ENCODE results near the gene GOSR2. TPM values are rescaled to one million over a fixed set of nuclear protein-coding genes. Genes with fewer than 3 reads are reported as not detected.
"Not testable (repeated sequence)": the region's sequence is repeated elsewhere in the genome, so short reads cannot be mapped to it uniquely, and the experiment has no call there.

Gene GOSR2
- total RNA-seq, 1 experiment from 2014 or later: 32.2 TPM

DNA sequence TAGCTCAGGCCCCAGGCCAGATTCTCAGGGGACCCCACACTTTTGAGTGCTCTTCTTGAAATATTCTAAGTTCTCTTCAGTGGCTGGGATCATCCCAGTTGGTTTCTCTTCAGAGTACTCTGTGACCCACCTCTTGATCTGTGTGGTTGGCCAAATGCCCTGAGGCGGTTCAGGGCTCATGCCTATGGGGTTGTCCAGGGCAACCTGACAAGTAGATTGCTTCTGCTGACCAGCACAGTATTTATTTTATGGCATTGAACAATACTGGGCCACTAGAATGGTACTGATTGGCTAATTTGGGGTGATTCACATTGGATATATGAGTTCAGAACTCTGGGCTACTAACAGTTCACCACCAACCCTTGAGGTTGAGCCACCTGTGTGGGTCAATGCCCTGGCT, 7.4 kb upstream of the GOSR2 start:
- no peak for DNase-seq
- Histone ChIP-seq H3K27me3 (no peaks in the 10 kb centered on the region), H3K36me3 (no peaks in the 10 kb centered on the region), H3K4me3 (no peak overlapping the region), H3K9me3 (peaks cover 3% of the 10 kb centered on the region; the same call in 1 of the 2 replicates)

DNA sequence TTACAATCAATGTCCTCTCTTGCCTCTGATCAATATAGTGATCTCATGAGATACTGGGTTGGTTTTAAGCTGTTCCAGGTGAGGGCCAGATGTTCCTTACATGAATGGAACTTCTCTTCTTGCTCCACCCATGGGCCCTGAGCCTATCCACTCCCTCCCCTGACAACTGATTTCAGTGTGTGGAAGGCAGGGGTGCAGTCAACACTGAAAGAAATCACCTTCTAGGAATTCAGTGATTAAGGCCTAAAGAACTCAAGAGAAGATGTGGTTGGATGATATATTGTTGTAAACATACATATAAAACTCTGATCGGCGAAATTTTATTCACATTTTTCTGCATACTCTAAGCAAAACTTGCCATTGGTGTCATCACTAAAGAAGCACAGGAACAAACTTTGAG, 6.7 kb upstream of the GOSR2 start:
- no peaks in the 10 kb centered on the region for H3K36me3 ChIP-seq
- H3K9me3 ChIP-seq: peaks cover 3% of the 10 kb centered on the region; the same call in 1 of the 2 replicates
- no peaks in the 10 kb centered on the region for H3K27me3 ChIP-seq
- H3K4me3 ChIP-seq: no peak overlapping the region
- DNase-seq: no peak

DNA sequence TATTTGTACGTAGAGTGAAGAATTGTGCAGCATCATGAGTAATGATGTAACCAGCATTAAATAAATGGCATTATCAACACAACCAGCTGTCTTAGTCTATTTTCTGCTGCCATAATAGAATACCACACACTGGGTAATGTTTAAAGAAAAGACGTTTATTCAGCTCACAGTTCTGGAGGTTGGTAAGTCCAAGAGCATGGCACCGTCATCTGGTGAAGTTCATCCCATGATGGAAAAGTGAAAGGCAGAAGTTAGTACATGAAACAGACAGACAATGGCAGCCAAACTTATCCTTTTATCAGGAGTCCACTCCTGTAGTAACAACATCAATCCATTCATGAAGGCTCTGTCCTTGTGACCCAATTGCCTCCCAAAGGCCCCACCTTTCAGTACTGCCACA, 6.3 kb upstream of the GOSR2 start:
- no peak for DNase-seq
- Histone ChIP-seq H3K36me3 (no peaks in the 10 kb centered on the region), H3K9me3 (peaks cover 3% of the 10 kb centered on the region; the same call in 1 of the 2 replicates), H3K27me3 (no peaks in the 10 kb centered on the region), H3K4me3 (no peak overlapping the region)

- Histone ChIP-seq H3K27me3 (no peaks in the 10 kb centered on the region), H3K4me3 (no peak overlapping the region), H3K9me3 (peaks cover 6% of the 10 kb centered on the region; the same call in 1 of the 2 replicates), H3K36me3 (no peaks in the 10 kb centered on the region)
- no peak for DNase-seq
These were observed 5.9 kb upstream of the GOSR2 start for GRCh38 chr17:46917041-46917440.

DNA sequence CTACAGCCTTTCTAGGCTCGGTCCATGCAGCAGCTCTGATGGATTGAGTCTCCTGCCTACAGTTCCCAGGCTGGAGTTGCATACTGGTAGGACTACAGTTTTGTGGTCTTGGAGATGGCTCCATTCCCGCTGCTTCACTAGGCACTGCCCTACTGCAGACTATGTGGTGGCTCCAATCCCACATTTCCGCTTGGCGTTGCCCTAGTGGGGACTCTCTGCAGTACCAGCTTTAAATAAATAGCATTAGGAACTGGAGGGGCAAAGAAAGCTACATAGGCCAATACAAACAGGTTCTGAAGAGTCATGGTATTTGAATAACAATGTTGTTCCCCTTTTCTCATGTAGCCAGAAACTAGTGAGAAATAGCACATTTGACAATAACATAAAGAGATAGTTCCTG, 5.4 kb upstream of the GOSR2 start:
- no peak for DNase-seq
- no peaks in the 10 kb centered on the region for H3K27me3 ChIP-seq
- no peak overlapping the region for H3K4me3 ChIP-seq
- H3K9me3 ChIP-seq: peaks cover 6% of the 10 kb centered on the region; the same call in 1 of the 2 replicates
- H3K36me3 ChIP-seq: no peaks in the 10 kb centered on the region

DNA sequence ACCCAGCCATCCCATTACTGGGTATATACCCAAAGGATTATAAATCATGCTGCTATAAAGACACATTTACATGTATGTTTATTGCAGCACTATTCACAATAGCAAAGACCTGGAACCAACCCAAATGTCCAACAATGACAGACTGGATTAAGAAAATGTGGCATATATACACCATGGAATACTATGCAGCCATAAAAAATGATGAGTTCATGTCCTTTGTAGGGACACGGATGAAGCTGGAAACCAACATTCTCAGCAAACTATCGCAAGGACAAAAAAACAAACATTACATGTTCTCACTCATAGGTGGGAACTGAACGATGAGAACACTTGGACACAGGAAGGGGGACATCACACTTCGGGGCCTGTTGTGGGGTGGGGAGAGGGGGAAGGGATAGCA, 998 bp upstream of the GOSR2 start:
- H3K9me3 ChIP-seq, H3K27me3 ChIP-seq, DNase-seq: not testable (repeated sequence)
- Histone ChIP-seq H3K4me3 (peak overlapping the region; percentile 89), H3K36me3 (peaks cover 22% of the 10 kb centered on the region)

GRCh38 chr17:46922487-46922803, 515 bp upstream of the GOSR2 start:
- Histone ChIP-seq H3K27me3 (no peaks in the 10 kb centered on the region), H3K36me3 (peaks cover 22% of the 10 kb centered on the region), H3K9me3 (peaks cover 3% of the 10 kb centered on the region; the same call in 1 of the 2 replicates), H3K4me3 (peak overlapping the region; percentile 89)
- no peak for DNase-seq

- Histone ChIP-seq H3K36me3 (peaks cover 34% of the 10 kb centered on the region), H3K4me3 (no peak overlapping the region), H3K27me3 (no peaks in the 10 kb centered on the region), H3K9me3 (peaks cover 3% of the 10 kb centered on the region; the same call in 1 of the 2 replicates)
- DNase-seq: no peak
These were observed 2.4 kb downstream of the GOSR2 start for GRCh38 chr17:46925185-46925868.

DNA sequence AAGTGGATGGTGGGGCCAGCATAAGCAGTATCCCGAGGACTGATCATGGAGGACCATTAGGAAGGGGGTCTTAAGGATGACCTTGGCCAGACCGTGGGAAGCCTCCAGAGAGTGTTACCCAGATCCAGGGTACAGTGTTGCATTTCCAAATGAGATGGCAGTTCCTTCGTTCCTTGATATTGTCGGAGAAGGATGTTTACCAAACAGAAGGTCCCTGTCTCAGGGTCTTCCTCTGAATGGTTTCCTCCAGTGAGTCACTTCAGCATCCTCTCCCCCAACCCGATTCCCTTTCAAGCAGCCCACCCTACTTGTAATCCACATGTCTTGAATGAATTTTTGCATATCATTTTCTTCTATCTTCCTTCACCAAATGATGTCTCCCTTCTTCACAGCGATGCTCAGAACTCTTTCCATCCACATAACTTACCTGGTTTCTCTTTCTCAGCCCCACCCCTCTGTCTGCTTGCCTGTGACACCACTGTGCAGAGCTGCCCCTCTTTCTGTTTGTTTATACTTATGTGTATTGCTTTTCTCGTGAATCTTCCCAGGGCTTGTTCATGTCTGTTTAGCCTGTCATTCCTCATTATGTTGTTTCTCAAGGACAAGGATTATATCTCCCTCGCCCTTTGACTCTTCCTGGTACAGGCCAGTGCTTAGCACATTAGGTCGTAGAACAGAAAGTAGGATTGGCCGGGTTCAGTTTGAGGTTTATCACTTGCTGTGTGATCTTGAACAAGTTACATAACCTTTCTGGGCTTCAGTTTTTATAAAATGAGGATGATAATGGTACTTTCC, 5.7 kb downstream of the GOSR2 start:
- Histone ChIP-seq H3K9me3 (no peaks in the 10 kb centered on the region), H3K27me3 (no peaks in the 10 kb centered on the region), H3K4me3 (no peak overlapping the region), H3K36me3 (peaks cover 66% of the 10 kb centered on the region)
- no peak for DNase-seq

DNA sequence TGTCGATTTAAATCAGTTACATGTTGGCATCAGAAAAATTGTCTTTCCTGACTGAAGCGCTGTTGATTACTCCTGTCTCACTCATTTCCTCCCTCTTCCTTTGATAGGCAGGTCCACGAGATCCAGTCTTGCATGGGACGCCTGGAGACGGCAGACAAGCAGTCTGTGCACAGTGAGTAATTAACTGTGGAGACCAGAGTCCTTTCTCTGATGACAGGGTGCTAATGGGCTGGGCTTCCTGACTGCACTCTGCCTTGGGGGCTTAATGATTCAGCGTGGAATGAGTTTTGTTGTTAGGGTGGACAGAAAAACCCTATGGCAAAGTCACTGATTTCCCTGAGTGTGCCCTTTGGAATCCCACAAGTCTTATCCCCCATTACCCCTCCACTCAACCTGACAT, 6.5 kb downstream of the GOSR2 start:
- Histone ChIP-seq H3K9me3 (no peaks in the 10 kb centered on the region), H3K36me3 (peaks cover 73% of the 10 kb centered on the region), H3K4me3 (no peak overlapping the region), H3K27me3 (no peaks in the 10 kb centered on the region)
- DNase-seq: no peak

DNA sequence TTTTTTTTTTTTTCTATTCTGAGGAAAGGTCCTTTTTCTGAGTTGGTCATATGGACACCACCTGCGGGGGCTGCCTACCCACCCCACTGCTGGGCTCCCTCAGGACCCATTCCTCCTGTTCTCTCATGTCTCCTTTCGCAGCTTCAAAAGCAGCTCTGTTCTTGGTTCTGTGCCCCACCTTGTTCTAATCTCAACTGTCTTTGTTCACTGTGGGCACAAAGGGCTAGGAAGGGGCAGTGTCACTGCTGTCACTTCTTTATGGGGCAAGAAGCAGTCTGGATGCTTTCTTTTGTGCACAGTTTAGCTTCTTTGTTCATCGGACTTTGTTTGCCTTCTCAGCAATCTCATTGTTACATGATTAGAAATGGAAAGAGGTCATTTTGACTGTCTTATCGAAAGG, 7.1 kb downstream of the GOSR2 start:
- Histone ChIP-seq H3K36me3 (peaks cover 73% of the 10 kb centered on the region), H3K9me3 (no peaks in the 10 kb centered on the region), H3K27me3 (no peaks in the 10 kb centered on the region), H3K4me3 (no peak overlapping the region)
- no peak for DNase-seq

DNA sequence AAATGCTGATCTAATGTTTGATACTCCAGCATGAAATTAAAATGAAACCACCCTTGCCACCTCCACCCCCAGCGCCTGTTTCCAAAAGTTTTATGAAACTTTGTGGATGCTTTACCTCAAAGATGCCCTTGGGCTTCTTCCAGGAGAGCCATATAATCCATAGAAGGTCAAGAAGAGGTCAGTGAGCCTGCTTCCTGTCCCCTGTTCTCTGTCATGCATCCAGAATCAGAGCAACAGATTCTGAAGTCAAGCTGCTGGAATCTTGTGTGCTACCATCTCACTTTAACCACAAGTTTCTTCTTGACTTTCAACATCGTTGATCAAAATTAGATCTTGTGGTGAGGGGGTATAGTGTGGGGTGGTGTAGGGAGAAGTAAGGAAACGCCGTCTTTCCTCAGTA, 8.6 kb downstream of the GOSR2 start:
- Histone ChIP-seq H3K36me3 (peaks cover 75% of the 10 kb centered on the region), H3K9me3 (no peaks in the 10 kb centered on the region), H3K4me3 (no peak overlapping the region), H3K27me3 (no peaks in the 10 kb centered on the region)
- no peak for DNase-seq

GRCh38 chr17:46935658-46936266, 12.8 kb downstream of the GOSR2 start:
- no peak overlapping the region for H3K4me3 ChIP-seq
- no peaks in the 10 kb centered on the region for H3K27me3 ChIP-seq
- H3K36me3 ChIP-seq: peaks cover 95% of the 10 kb centered on the region
- no peaks in the 10 kb centered on the region for H3K9me3 ChIP-seq
- DNase-seq: no peak

- Histone ChIP-seq H3K27me3 (no peaks in the 10 kb centered on the region), H3K36me3 (peaks cover 52% of the 10 kb centered on the region), H3K4me3 (no peak overlapping the region), H3K9me3 (no peaks in the 10 kb centered on the region)
- DNase-seq: peak; percentile 68
These were observed 17.9 kb downstream of the GOSR2 start for GRCh38 chr17:46940692-46941404.

DNA sequence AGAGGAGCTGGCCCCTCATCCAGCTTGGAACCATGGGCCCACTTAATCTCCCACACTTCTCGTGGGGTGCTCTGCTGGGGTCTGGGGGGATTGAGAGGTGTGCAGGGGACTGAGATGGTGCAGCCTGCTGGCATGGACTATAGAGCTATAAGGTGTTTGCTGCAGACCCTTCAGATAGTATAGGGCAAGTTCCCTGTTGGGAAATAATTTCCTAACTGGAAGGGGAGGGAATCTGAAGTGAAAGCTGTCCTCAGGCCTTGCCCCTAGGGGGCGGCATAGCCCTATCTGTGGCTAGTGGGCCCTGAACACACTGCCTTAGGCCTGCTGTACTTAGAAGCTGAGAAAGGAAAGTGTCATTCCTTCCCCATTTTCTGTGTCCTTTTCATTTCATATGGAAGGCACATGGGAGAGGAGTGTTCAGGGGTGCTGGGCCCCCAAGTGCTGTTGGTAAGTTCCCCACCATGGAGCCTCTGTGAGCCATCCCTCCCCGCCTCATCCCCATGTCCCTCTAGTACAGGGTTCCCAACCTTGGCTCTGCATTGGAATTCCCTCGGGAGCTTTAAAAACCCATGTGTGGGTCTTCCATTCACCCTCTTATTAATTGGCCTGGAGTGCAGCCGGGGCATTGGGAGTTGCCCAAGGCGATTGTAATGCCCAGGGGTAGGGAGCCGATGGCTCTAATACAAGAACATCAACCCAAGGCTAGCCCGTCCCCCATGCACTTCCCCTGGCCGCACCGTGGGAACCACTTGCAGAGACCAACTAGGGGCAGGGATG, 19.7 kb downstream of the GOSR2 start:
- Histone ChIP-seq H3K4me3 (no peak overlapping the region), H3K36me3 (peaks cover 36% of the 10 kb centered on the region), H3K9me3 (no peaks in the 10 kb centered on the region), H3K27me3 (no peaks in the 10 kb centered on the region)
- DNase-seq: peak; percentile 70

DNA sequence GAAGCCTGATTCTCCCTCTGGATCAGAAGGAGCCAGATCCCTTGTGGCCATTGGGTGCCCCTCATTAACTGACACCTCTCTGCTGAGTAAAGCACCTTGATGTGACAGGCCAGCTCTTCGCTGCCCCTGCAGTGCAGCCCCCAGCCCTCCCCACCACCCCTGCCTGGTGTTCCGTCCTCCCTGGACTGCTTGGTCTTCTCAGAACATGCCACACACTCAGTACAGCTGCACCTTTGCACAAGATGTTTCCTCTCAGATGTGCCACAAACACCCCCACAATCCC, 20.2 kb downstream of the GOSR2 start:
- Histone ChIP-seq H3K27me3 (no peaks in the 10 kb centered on the region), H3K36me3 (peaks cover 33% of the 10 kb centered on the region), H3K4me3 (no peak overlapping the region), H3K9me3 (no peaks in the 10 kb centered on the region)
- DNase-seq: no peak

Measured in MG63 (cell line).